Activated CD8-positive, alpha-beta memory T cell treated with anti-CD3 and anti-CD28 coated beads, Interleukin-2, amount 50 U/mL, for 24 hours (primary cell): ENCODE data around the gene AMT.

ENCODE experiments used
- DNase-seq: peaks from one replicate; pipeline ENCODE4 v3.0.0-alpha.2; 2020; ENCODE audit errors: extremely low read depth

Gene AMT

GRCh38 chr3:49388289-49388820 is 33.9 kb downstream of the AMT start:
- no peak for DNase-seq

- no peak for DNase-seq
Observed at GRCh38 chr3:49387721-49388120, 34.6 kb downstream of the AMT start.

- no peak for DNase-seq
Observed at GRCh38 chr3:49386056-49386756, 36.1 kb downstream of the AMT start.

GRCh38 chr3:49385617-49386016 is 36.7 kb downstream of the AMT start:
- no peak for DNase-seq

- DNase-seq = no peak
Observed at GRCh38 chr3:49383387-49383786, 38.9 kb downstream of the AMT start.

GRCh38 chr3:49378249-49378895 is 43.9 kb downstream of the AMT start:
- DNase-seq = no peak

- no peak for DNase-seq
Observed at GRCh38 chr3:49377483-49377882, 44.8 kb downstream of the AMT start.

GRCh38 chr3:49371946-49372345 is 50.3 kb downstream of the AMT start:
- no peak for DNase-seq

GRCh38 chr3:49370585-49371290 is 51.5 kb downstream of the AMT start:
- DNase-seq = no peak
